Memory B cell (primary cell): ENCODE results near the gene INCENP.

Source experiments
- ATAC-seq: fragments of 150-1000 bp; cut with Tn5 transposase; 2 replicates; pipeline ENCODE4 v1.10.0; 2021; ENCODE audit warnings: low read depth, mild to moderate bottlenecking, moderate library complexity
- DNase-seq, 2 donors: peaks; one replicate each; pipeline ENCODE4 v3.0.0; 2022; ENCODE audit warnings: low spot score in 2 of 2
- H3K27ac Mint-ChIP-seq: one replicate; pipeline ENCODE4 v1.8.0; 2022; ENCODE audit warnings: mild to moderate bottlenecking, moderate library complexity, mixed read lengths
- H3K27me3 Mint-ChIP-seq: one replicate; pipeline ENCODE4 v1.8.0; 2022; ENCODE audit warnings: mixed read lengths
- H3K36me3 Mint-ChIP-seq: one replicate; pipeline ENCODE4 v1.8.0; 2022; ENCODE audit warnings: mild to moderate bottlenecking, mixed read lengths
- H3K4me1 Mint-ChIP-seq: one replicate; pipeline ENCODE4 v1.8.0; 2022; ENCODE audit warnings: mixed read lengths
- H3K4me3 Mint-ChIP-seq: one replicate; pipeline ENCODE4 v1.8.0; 2022; ENCODE audit warnings: mild to moderate bottlenecking, moderate library complexity, mixed read lengths
- H3K9me3 Mint-ChIP-seq: one replicate; pipeline ENCODE4 v1.8.0; 2022; ENCODE audit warnings: mixed read lengths

The INCENP gene

DNA sequence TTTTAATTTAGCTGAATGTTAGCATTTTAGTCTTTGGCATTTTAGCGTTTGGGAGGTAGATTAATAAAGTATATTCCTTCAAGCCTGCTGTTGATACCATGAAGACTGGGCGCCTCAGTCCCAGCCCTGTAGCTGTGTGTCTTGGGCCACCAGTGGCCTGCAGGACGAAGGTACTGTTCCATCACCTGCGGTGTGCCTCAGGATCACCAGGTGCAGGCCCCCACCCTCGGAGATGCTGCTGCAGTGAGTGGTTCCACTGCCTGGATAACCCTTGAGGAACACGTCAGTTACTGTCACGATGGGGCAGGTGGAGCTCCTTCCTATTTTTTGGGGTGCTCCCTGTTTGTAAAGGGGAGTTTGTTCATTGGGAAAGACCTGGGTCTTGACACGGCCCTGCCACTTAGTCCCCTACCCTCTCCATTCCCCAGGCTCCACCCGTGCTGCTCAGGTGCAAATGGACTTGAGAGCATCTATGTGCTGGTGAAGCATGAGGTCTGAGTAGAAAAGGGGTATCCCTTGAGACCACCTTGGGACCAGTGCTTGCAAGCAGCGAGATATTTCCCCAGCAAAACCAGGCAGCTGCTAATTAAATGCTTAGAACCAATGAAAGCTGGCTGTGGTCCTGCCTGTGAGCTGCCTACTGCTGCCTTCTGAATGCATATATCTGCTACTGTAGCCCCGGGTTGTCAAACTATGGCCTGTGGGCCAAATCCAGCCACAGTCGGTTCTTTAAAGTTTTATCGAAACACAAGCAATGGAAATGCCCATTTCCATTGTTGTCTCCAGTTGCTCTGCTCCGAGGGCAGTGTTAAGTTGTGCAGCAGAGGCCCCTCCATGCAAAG lies 28.7 kb downstream of the INCENP start:
- DNase-seq (peak in 1 of 2 donors; percentile 4), ATAC-seq (no peak)
- Mint-ChIP-seq H3K36me3 (peaks cover 27% of the 10 kb centered on the region), H3K4me3 (no peak overlapping the region), H3K4me1 (no peaks in the 10 kb centered on the region), H3K27ac (no peak overlapping the region), H3K9me3 (no peaks in the 10 kb centered on the region), H3K27me3 (no peaks in the 10 kb centered on the region)

DNA sequence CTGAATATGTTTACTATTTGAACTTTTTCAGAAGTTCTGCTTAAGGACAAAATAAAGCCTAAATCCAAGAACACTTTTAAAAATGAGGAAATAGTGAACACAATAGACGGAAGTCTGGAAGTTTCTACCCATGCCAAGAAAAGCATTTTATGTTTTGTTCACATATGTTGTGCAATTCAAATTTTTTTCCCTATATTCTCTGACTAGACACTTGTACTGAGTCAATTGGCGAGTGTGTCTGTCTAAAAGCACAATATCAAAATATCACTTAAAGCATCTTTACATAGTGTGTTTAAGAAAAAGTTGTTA lies 29.2 kb downstream of the INCENP start:
- H3K27me3 Mint-ChIP-seq = no peaks in the 10 kb centered on the region
- no peak overlapping the region for H3K27ac Mint-ChIP-seq
- H3K4me3 Mint-ChIP-seq = no peak overlapping the region
- H3K9me3 Mint-ChIP-seq = no peaks in the 10 kb centered on the region
- no peaks in the 10 kb centered on the region for H3K4me1 Mint-ChIP-seq
- DNase-seq = no peak
- no peak for ATAC-seq
- peaks cover 21% of the 10 kb centered on the region for H3K36me3 Mint-ChIP-seq

DNA sequence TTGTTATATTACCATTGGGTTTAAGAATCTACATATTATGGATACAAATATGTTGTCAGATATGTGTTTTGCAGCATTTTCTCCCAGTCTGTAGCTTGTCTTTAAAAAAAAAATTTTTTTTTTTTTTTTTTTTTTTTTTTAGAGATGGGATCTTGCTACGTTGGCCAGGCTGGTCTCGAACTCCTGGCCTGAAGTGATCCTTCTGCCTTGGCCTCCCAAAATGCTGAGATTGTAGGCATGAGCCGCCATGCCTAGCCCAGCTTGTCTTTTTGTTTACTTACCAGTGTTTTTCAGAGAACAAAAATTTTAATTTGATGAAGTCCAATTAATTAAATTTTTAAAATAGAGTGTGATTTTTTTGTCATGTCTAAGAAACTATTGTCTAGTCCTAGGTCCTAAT lies 29.8 kb downstream of the INCENP start:
- Mint-ChIP-seq H3K4me1 (no peaks in the 10 kb centered on the region), H3K27ac (no peak overlapping the region), H3K36me3 (peaks cover 18% of the 10 kb centered on the region), H3K9me3 (no peaks in the 10 kb centered on the region), H3K27me3 (no peaks in the 10 kb centered on the region), H3K4me3 (no peak overlapping the region)
- no peak for DNase-seq
- no peak for ATAC-seq

DNA sequence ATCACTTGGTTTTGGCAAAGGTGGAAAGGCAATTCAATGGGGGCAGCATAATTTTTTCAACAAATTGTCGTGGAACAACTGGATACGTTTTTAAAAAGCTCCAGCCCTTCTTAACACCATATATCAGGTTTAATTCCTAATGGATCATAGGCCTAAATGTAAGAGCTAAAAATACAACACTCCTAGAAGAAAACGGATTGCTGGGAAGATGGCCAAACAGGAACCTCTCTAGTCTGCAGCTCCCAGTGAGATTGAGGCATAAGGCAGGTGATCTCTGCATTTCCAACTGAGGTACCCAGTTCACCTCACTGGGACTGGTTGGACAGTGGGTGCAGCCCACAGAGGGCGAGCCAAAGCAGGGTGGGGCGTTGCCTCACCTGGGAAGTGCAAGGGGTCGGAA lies 33.8 kb downstream of the INCENP start:
- no peak overlapping the region for H3K27ac Mint-ChIP-seq
- peaks cover 6% of the 10 kb centered on the region for H3K36me3 Mint-ChIP-seq
- H3K27me3 Mint-ChIP-seq = peaks cover 11% of the 10 kb centered on the region
- peaks cover 2% of the 10 kb centered on the region for H3K4me1 Mint-ChIP-seq
- ATAC-seq = no peak
- H3K4me3 Mint-ChIP-seq = no peak overlapping the region
- no peak for DNase-seq
- H3K9me3 Mint-ChIP-seq = no peaks in the 10 kb centered on the region

DNA sequence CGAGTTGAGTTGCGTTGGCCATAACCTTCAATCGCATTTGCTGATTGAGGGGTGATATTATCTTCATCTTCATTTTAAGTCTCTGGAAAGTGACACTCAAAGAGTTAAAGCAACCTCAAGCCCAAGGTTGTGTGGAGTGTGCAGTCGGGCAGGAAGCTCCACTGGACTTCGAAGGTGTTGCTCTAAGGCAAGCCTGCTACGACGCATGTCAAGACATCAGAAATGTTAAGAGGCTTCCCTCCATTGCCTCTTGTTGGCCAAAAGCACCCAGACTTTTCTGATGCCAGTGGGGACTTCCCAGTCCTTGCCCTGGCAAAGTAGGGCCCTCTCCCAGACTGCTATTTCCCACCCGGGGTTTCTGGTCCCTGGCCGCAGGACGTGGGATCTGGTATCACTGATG lies 42.6 kb downstream of the INCENP start:
- ATAC-seq = no peak
- Mint-ChIP-seq H3K4me1 (peaks cover 1% of the 10 kb centered on the region), H3K36me3 (no peaks in the 10 kb centered on the region), H3K27me3 (peaks cover 17% of the 10 kb centered on the region), H3K9me3 (no peaks in the 10 kb centered on the region), H3K27ac (no peak overlapping the region), H3K4me3 (no peak overlapping the region)
- no peak for DNase-seq

DNA sequence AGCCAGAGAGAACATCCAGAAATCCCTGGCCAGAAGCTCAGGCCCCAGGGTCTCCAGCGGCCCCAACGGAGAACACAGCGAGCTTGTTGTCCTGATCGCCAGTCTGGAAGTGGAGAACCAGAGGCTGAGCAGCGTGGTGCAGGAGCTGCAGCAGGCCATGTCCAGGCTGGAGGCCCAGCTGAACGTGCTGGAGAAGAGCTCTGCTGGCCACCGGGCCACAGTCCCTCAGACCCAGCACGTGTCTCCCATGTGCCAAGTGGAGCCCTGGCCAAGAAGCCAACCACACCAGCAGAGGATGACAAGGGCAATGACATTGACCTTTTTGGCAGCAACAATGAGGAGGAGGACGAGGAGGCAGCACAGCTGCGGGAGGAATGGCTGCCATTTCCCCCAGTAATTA lies 45.6 kb downstream of the INCENP start:
- Mint-ChIP-seq H3K4me1 (peaks cover 4% of the 10 kb centered on the region), H3K27ac (no peak overlapping the region), H3K4me3 (no peak overlapping the region), H3K9me3 (no peaks in the 10 kb centered on the region), H3K36me3 (no peaks in the 10 kb centered on the region), H3K27me3 (peaks cover 18% of the 10 kb centered on the region)
- ATAC-seq = no peak
- DNase-seq = no peak

DNA sequence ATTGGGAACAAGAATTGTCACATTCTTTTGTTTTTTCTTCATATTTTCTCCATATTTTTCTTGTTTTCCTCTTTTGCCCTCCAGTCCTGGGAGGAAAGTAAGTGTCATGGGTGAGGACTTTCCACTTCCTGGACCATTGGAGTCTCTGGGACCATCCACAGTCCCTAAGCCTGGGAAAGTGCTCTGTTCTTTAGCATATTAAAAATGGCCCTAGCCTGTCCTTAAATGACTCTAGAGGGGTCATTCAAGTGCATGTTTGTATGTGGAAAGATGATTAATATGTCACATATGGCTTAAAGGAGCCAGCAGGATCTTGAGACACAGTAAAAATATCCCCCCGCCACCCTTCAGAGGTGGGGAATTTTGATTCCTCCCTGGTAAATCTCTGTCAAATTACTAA lies 46.1 kb downstream of the INCENP start:
- no peak for DNase-seq

DNA sequence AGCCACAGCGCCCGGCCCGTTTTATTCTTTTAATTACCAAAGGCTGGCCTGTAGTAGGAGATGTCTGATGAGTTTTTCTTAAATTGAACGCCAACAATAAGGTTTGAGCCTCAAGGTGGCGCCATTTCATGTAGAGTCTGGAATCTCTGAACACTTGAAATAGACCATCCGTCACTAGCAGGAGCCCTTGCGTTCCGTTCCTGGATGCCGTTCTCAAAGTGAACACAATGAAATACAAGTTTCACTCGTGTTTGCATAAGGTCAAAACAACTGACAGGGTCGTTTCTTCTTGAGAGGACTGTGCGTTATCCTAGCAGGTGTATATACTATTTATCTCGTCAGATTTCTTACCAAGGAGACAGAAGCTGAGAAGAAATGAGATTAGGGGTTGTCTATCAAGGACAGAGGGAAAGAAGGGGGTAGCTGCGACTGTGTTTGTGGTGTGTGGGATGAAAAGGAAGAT lies 47.5 kb downstream of the INCENP start:
- Mint-ChIP-seq H3K27ac (no peak overlapping the region), H3K36me3 (no peaks in the 10 kb centered on the region), H3K4me3 (no peak overlapping the region), H3K4me1 (peaks cover 4% of the 10 kb centered on the region), H3K27me3 (peaks cover 22% of the 10 kb centered on the region), H3K9me3 (no peaks in the 10 kb centered on the region)
- peak; percentile 47 to 54 for DNase-seq
- ATAC-seq = peak; percentile 66

More for the DNA sequence above, 46.1 kb downstream of the INCENP start:
- no peak overlapping the region for H3K4me3 Mint-ChIP-seq
- no peaks in the 10 kb centered on the region for H3K9me3 Mint-ChIP-seq
- H3K4me1 Mint-ChIP-seq = peaks cover 4% of the 10 kb centered on the region
- ATAC-seq = no peak
- peaks cover 22% of the 10 kb centered on the region for H3K27me3 Mint-ChIP-seq
- no peak overlapping the region for H3K27ac Mint-ChIP-seq
- no peaks in the 10 kb centered on the region for H3K36me3 Mint-ChIP-seq

DNA sequence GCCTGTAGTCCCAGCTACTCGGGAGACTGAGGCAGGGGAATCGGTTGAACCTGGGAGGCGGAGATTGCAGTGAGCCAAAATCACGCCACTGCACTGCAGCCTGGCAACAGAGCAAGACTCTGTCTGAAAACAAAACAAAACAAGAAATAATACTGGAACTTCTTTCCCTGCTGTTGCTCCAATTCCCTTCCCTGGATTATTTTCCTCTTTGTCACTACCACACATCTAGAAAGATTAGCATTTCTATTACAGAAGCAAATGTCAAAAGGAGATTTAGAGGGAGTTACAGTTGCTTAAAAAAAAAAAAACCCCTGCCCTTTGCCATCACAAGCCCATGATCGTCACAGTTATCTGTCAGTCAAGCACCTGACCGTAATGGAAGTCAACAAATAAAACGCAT lies 48.5 kb downstream of the INCENP start:
- H3K4me3 Mint-ChIP-seq = no peak overlapping the region
- no peaks in the 10 kb centered on the region for H3K9me3 Mint-ChIP-seq
- H3K27me3 Mint-ChIP-seq = peaks cover 24% of the 10 kb centered on the region
- DNase-seq (no peak), ATAC-seq (no peak)
- H3K27ac Mint-ChIP-seq = no peak overlapping the region
- no peaks in the 10 kb centered on the region for H3K36me3 Mint-ChIP-seq
- H3K4me1 Mint-ChIP-seq = peaks cover 4% of the 10 kb centered on the region

DNA sequence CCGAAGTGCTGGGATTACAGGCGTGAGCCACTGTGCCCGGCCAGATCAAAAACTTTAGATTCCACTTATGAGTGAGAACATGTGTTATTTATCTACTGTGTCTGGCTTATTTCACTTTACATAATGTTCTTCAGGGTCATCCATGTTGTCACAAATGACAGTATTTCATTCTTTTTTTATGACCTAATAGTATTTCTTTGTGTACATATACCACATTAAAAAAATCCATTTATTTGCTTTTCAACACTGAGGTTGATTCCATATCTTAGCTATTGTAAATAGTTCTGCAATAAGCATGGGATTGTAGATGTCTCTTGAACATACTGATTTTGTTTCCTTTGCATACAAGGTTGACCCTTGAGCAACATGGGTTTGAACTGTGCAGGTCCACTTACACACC lies 53.0 kb downstream of the INCENP start:
- no peaks in the 10 kb centered on the region for H3K36me3 Mint-ChIP-seq
- ATAC-seq (no peak), DNase-seq (no peak)
- no peak overlapping the region for H3K4me3 Mint-ChIP-seq
- no peaks in the 10 kb centered on the region for H3K9me3 Mint-ChIP-seq
- peaks cover 12% of the 10 kb centered on the region for H3K27me3 Mint-ChIP-seq
- no peaks in the 10 kb centered on the region for H3K4me1 Mint-ChIP-seq
- H3K27ac Mint-ChIP-seq = no peak overlapping the region

DNA sequence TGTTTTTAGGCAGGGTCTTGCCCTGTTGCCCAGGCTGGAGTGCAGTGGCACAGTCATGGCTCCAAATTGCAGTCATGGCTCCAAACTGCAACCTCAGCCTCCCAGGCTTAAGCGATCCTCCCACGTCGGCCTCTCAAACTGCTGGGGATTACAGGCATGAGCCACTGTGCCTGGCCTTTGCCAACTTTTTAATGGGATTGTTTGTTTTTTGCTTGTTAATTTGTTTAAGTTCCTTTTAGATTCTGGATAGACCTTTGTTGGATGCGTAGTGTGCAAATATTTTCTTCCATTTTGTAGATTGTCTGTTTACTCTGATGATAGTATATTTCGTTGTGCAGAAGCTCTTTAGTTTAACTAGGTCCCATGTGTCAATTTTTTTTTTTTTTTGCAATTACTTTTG lies 56.2 kb downstream of the INCENP start:
- no peak overlapping the region for H3K4me3 Mint-ChIP-seq
- peaks cover 13% of the 10 kb centered on the region for H3K27me3 Mint-ChIP-seq
- no peaks in the 10 kb centered on the region for H3K4me1 Mint-ChIP-seq
- peaks cover 2% of the 10 kb centered on the region for H3K36me3 Mint-ChIP-seq
- ATAC-seq (no peak), DNase-seq (no peak)
- H3K9me3 Mint-ChIP-seq = peaks cover 4% of the 10 kb centered on the region
- no peak overlapping the region for H3K27ac Mint-ChIP-seq

DNA sequence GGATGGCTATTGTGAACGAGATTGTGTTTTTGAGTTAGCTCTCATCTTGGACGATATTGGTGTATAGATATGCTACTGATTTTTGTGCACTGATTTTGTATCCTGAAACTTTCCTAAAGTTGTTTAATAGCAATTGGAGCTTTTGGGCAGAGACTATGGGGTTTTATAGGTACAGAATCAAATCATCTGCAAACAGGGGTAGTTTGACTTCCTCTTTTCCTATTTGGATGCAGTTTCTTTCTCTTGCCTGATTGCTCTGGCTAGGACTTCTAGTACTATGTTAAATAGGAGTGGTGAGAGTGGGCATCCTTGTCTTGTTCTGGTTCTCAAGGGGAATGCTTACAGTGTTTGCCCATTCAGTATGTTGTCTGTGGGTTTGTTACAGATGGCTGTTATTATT lies 57.3 kb downstream of the INCENP start:
- Mint-ChIP-seq H3K27me3 (peaks cover 15% of the 10 kb centered on the region), H3K36me3 (peaks cover 2% of the 10 kb centered on the region), H3K4me3 (no peak overlapping the region), H3K9me3 (peaks cover 5% of the 10 kb centered on the region), H3K4me1 (no peaks in the 10 kb centered on the region), H3K27ac (no peak overlapping the region)
- ATAC-seq (no peak), DNase-seq (no peak)

DNA sequence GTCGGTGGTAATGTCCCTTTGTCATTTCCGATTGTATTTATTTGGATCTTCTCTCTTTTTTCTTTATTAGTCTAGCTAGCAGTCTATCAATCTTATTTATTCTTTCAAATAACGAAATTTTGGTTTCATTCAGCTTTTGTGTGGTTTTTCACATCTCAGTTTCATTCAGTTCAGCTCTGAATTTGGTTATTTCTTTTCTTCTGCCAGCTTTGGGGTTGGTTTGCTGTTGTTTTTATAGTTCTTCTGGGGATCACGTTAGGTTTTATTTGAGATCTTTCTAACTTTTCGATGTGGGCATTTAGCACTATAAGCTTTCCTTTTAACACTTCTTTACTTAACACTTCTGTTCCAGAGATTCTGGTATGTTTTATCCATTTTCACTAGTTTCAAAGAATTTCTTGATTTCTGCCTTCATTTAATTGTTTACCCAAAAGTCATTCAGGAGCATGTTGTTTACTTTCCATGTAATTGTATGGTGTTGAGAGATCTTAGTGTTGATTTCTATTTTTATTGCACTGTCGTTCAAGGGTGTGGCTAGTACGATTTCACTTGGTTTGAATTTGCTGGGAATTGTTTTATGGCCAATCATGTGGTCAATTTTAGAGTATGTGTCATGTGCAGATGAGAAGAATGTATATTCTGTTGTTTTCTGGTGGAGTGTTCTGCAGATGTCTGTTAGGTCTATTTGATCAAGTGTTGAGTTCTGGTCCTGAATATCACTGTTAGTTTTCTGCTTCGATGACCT lies 58.5 kb downstream of the INCENP start:
- no peaks in the 10 kb centered on the region for H3K4me1 Mint-ChIP-seq
- peaks cover 13% of the 10 kb centered on the region for H3K27me3 Mint-ChIP-seq
- no peak for ATAC-seq
- DNase-seq = no peak
- peaks cover 5% of the 10 kb centered on the region for H3K9me3 Mint-ChIP-seq
- H3K27ac Mint-ChIP-seq = no peak overlapping the region
- no peak overlapping the region for H3K4me3 Mint-ChIP-seq
- peaks cover 2% of the 10 kb centered on the region for H3K36me3 Mint-ChIP-seq

DNA sequence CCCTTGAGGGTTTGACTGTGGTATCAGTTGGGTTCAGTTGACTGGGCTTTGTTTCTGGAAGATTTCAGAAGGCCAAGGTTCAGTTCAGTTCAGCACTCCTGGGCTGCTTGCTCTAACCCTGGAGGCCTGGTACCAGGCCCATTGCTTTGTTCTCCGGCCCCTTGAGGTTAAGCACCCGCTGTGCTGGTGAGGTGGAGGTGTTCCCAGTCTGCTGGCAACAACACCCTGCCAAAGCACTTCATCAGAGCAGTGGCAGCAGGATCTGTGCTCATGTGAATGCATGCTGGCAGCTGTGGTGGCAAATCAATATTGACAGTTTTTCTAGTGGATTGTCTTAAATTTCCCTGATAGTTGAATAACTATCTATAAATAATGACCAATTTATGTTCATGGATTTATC lies 62.4 kb downstream of the INCENP start:
- peaks cover 26% of the 10 kb centered on the region for H3K27me3 Mint-ChIP-seq
- peaks cover 2% of the 10 kb centered on the region for H3K36me3 Mint-ChIP-seq
- H3K27ac Mint-ChIP-seq = no peak overlapping the region
- no peak overlapping the region for H3K4me3 Mint-ChIP-seq
- H3K9me3 Mint-ChIP-seq = peaks cover 5% of the 10 kb centered on the region
- no peak for ATAC-seq
- DNase-seq = no peak
- no peaks in the 10 kb centered on the region for H3K4me1 Mint-ChIP-seq
